ENCODE measurements around the gene SLC28A3.

DNA sequence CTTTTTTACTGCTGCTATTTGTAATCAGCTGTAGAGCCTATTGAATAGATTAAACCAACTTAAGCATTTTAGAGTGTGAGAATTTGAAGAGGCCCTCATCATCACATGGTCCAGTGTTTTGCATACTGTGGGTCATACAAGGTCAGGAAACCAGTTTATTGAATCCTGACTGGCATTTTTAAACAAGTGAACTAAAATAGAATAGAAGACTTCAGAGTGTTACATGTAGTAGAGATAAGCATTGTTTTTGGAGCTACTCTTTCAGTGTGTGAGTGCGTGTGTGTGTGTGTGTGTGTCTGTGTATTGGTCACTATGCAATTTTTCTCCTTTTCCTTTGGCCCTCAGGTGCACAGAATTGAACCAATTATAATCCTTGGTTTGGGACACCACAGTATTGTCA lies 114.4 kb downstream of the SLC28A3 start:
- TF ChIP-seq, protein P1, sequence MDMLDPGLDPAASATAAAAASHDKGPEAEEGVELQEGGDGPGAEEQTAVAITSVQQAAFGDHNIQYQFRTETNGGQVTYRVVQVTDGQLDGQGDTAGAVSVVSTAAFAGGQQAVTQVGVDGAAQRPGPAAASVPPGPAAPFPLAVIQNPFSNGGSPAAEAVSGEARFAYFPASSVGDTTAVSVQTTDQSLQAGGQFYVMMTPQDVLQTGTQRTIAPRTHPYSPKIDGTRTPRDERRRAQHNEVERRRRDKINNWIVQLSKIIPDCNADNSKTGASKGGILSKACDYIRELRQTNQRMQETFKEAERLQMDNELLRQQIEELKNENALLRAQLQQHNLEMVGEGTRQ (CRISPR knock-in tag; IDR thresholded peaks at IDR 0.05): no peak
- TF ChIP-seq JUN (CRISPR knock-in tag; IDR thresholded peaks at IDR 0.05) (no peak), ESRRA (CRISPR knock-in tag; IDR thresholded peaks at IDR 0.05; ENCODE audit: borderline replicate concordance) (no peak), TEAD1 (CRISPR knock-in tag; IDR thresholded peaks at IDR 0.05) (no peak), OVOL2 (CRISPR knock-in tag; IDR thresholded peaks at IDR 0.05; ENCODE audit: borderline replicate concordance) (no peak), FOXP1 (CRISPR knock-in tag; IDR thresholded peaks at IDR 0.05; ENCODE audit: borderline replicate concordance) (no peak)
- TF ChIP-seq, protein P2, sequence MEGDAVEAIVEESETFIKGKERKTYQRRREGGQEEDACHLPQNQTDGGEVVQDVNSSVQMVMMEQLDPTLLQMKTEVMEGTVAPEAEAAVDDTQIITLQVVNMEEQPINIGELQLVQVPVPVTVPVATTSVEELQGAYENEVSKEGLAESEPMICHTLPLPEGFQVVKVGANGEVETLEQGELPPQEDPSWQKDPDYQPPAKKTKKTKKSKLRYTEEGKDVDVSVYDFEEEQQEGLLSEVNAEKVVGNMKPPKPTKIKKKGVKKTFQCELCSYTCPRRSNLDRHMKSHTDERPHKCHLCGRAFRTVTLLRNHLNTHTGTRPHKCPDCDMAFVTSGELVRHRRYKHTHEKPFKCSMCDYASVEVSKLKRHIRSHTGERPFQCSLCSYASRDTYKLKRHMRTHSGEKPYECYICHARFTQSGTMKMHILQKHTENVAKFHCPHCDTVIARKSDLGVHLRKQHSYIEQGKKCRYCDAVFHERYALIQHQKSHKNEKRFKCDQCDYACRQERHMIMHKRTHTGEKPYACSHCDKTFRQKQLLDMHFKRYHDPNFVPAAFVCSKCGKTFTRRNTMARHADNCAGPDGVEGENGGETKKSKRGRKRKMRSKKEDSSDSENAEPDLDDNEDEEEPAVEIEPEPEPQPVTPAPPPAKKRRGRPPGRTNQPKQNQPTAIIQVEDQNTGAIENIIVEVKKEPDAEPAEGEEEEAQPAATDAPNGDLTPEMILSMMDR (IDR thresholded peaks at IDR 0.05): no peak
- TF ChIP-seq, protein P3, sequence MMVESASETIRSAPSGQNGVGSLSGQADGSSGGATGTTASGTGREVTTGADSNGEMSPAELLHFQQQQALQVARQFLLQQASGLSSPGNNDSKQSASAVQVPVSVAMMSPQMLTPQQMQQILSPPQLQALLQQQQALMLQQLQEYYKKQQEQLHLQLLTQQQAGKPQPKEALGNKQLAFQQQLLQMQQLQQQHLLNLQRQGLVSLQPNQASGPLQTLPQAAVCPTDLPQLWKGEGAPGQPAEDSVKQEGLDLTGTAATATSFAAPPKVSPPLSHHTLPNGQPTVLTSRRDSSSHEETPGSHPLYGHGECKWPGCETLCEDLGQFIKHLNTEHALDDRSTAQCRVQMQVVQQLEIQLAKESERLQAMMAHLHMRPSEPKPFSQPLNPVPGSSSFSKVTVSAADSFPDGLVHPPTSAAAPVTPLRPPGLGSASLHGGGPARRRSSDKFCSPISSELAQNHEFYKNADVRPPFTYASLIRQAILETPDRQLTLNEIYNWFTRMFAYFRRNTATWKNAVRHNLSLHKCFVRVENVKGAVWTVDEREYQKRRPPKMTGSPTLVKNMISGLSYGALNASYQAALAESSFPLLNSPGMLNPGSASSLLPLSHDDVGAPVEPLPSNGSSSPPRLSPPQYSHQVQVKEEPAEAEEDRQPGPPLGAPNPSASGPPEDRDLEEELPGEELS (CRISPR knock-in tag; IDR thresholded peaks at IDR 0.05): no peak

Data from WTC11 (cell line).